Suprapubic skin (tissue), 4 donors: ENCODE measurements around the gene PDE6A. TPM values are rescaled to one million over a fixed set of nuclear protein-coding genes. Genes with fewer than 3 reads are reported as not detected.

Source experiments
- DNase-seq, 2 donors: peaks; one replicate each; pipeline ENCODE4 v3.0.0-alpha.2; 2019; ENCODE audit warnings: low spot score in 2 of 2
- H3K27ac ChIP-seq: fragments of 200-600 bp; sonication (generic); one replicate; pipeline ENCODE4 v1.5.1; 2019
- H3K27me3 ChIP-seq: fragments of 200-600 bp; sonication (generic); one replicate; pipeline ENCODE4 v1.5.1; 2019
- H3K36me3 ChIP-seq: fragments of 200-600 bp; sonication (generic); one replicate; pipeline ENCODE4 v1.5.1; 2019
- H3K4me1 ChIP-seq: fragments of 200-600 bp; sonication (generic); one replicate; pipeline ENCODE4 v1.5.1; 2019
- H3K4me3 ChIP-seq: fragments of 200-600 bp; sonication (generic); one replicate; pipeline ENCODE4 v1.5.1; 2019; ENCODE audit warnings: mild to moderate bottlenecking
- H3K9me3 ChIP-seq: fragments of 200-600 bp; sonication (generic); one replicate; pipeline ENCODE4 v1.5.1; 2019
- CTCF ChIP-seq, 2 donors: fragments of 200-600 bp in 1 of 2; fragments of 450-650 bp in 1 of 2; sonication (generic) in 1 of 2; IDR thresholded peaks; one replicate each; pipeline ENCODE4 v1.5.1; 2016 to 2019; ENCODE audit warnings: antibody characterized with exemption in 2 of 2, mild to moderate bottlenecking in 1 of 2, moderate library complexity in 1 of 2
- EP300 ChIP-seq: sonication (generic); formaldehyde crosslinking; IDR thresholded peaks from one replicate; pipeline ENCODE4 v1.6.1; 2017; ENCODE audit warnings: antibody characterized with exemption
- POLR2A ChIP-seq, 2 donors: fragments of 450-650 bp; IDR thresholded peaks; one replicate each; pipeline ENCODE4 v1.6.1; 2017; ENCODE audit warnings: antibody characterized with exemption in 2 of 2, mild to moderate bottlenecking in 2 of 2, moderate library complexity in 2 of 2
- POLR2AphosphoS5 ChIP-seq, 3 donors: sonication (generic); formaldehyde crosslinking; IDR thresholded peaks; one replicate each; pipeline ENCODE4 v1.6.1; 2017; ENCODE audit warnings: antibody characterized with exemption in 3 of 3
- WGBS: methylation state at CpG from one replicate; pipeline ENCODE4 v1.1.5; 2018; 5-methylcytosine and 5-hydroxymethylcytosine counted together
- total RNA-seq, 4 donors: library from RNA; depleted of rRNA; stranded (reverse); fragments of >200 nt; gene quantifications; one replicate each; pipeline ENCODE4 v1.1.0, GENCODE V29; 2016

Gene PDE6A
- 1 to 10 TPM in 3 of 4 donors, under 1 TPM in 1; 0.17 to 2.9 (median 1.3) TPM for total RNA-seq

- DNase-seq: no peak
- Histone ChIP-seq H3K27ac (no peak within 1 kb of the TSS), H3K27me3 (no peaks in the 10 kb centered on the region), H3K4me3 (no peak within 1 kb of the TSS), H3K4me1 (peaks cover 6% of the 10 kb centered on the region), H3K9me3 (no peaks in the 10 kb centered on the region), H3K36me3 (no peaks in the 10 kb centered on the region)
- no peak for TF ChIP-seq POLR2A (IDR thresholded peaks at IDR 0.05)
- TF ChIP-seq POLR2AphosphoS5 (IDR thresholded peaks at IDR 0.05): no peak
- 90% methylated on average over 2 of the region's 2 CpGs for WGBS
Observed at GRCh38 chr5:149944666-149945065, at the start of gene PDE6A. PDE6A (minus strand) TSS chr5:149944793; CDS start chr5:149944673, 120 bp downstream.

- Histone ChIP-seq H3K9me3 (no peaks in the 10 kb centered on the region), H3K27me3 (no peaks in the 10 kb centered on the region), H3K4me1 (peaks cover 5% of the 10 kb centered on the region), H3K4me3 (no peak overlapping the region), H3K27ac (no peak overlapping the region), H3K36me3 (peaks cover 15% of the 10 kb centered on the region)
- TF ChIP-seq CTCF (IDR thresholded peaks at IDR 0.05) (no peak), POLR2A (IDR thresholded peaks at IDR 0.05) (no peak), EP300 (no peak), POLR2AphosphoS5 (IDR thresholded peaks at IDR 0.05) (no peak)
- DNase-seq: no peak
- 95% methylated on average over 3 of the region's 3 CpGs for WGBS
Observed at GRCh38 chr5:149993471-149993870, 48.9 kb upstream of the PDE6A start.

GRCh38 chr5:149990518-149991376 lies 46.2 kb upstream of the PDE6A start:
- WGBS: 76% methylated on average over 4 of the region's 4 CpGs
- DNase-seq: peak in 1 of 2 donors; percentile 83

GRCh38 chr5:149988126-149988525 lies 43.5 kb upstream of the PDE6A start:
- TF ChIP-seq CTCF (IDR thresholded peaks at IDR 0.05) (no peak), POLR2A (IDR thresholded peaks at IDR 0.05) (no peak), POLR2AphosphoS5 (IDR thresholded peaks at IDR 0.05) (no peak), EP300 (no peak)
- WGBS: 93% methylated on average over 5 of the region's 5 CpGs

More at GRCh38 chr5:149990518-149991376, 46.2 kb upstream of the PDE6A start:
- Histone ChIP-seq H3K27ac (no peak overlapping the region), H3K4me3 (no peak overlapping the region), H3K9me3 (no peaks in the 10 kb centered on the region), H3K27me3 (no peaks in the 10 kb centered on the region), H3K4me1 (peaks cover under 1% of the 10 kb centered on the region), H3K36me3 (peaks cover 11% of the 10 kb centered on the region)
- TF ChIP-seq POLR2AphosphoS5 (IDR thresholded peaks at IDR 0.05): no peak
- TF ChIP-seq POLR2A (IDR thresholded peaks at IDR 0.05): no peak
- peak; percentile 87 to 91 for TF ChIP-seq CTCF (IDR thresholded peaks at IDR 0.05)

GRCh38 chr5:149982505-149982904 lies 37.9 kb upstream of the PDE6A start:
- Histone ChIP-seq H3K9me3 (no peaks in the 10 kb centered on the region), H3K27me3 (no peaks in the 10 kb centered on the region), H3K4me3 (no peak overlapping the region), H3K36me3 (peaks cover 35% of the 10 kb centered on the region), H3K27ac (no peak overlapping the region), H3K4me1 (no peaks in the 10 kb centered on the region)
- DNase-seq: no peak
- TF ChIP-seq CTCF (IDR thresholded peaks at IDR 0.05) (no peak), EP300 (no peak), POLR2AphosphoS5 (IDR thresholded peaks at IDR 0.05) (no peak), POLR2A (IDR thresholded peaks at IDR 0.05) (no peak)

More at GRCh38 chr5:149988126-149988525, 43.5 kb upstream of the PDE6A start:
- Histone ChIP-seq H3K36me3 (no peaks in the 10 kb centered on the region), H3K9me3 (no peaks in the 10 kb centered on the region), H3K4me1 (no peaks in the 10 kb centered on the region), H3K27ac (no peak overlapping the region), H3K4me3 (no peak overlapping the region), H3K27me3 (no peaks in the 10 kb centered on the region)
- no peak for DNase-seq
